DND-41 (cell line): ENCODE measurements around the gene SLCO6A1.

Experiments used
- EZH2 ChIP-seq: IDR thresholded peaks from 3 replicates; pipeline ENCODE4 v1.6.1; 2012; ENCODE audit warnings: borderline replicate concordance, low read depth, mild to moderate bottlenecking, moderate library complexity, low read length, inconsistent platforms; ENCODE audit not compliant: severe bottlenecking
- TF ChIP-seq, protein P1 (sequence below): IDR thresholded peaks from 2 replicates; pipeline ENCODE4 v1.5.1; 2012; ENCODE audit warnings: borderline replicate concordance, low read length, moderate library complexity, mild to moderate bottlenecking; ENCODE audit not compliant: poor library complexity, severe bottlenecking; ENCODE audit errors: extremely low read depth

DNA sequence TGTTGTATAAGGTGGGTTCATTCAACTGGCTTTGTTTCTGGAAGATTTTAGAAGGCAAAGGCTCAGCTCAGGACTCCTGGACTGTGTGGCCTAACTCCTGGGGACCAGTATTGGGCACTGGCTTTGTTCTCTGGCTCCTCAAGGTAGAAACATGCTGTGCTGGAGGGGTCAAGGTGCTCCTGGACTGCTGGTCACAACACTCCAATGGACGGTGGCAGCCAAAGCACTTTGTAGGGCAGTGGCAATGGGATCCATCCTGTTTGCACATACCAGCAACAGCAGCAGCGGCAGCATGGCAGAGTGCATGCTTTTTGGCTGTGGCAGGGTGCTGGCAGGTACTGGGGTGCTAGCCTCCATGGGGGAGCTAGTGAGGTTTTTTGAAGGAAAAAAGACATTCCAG, 65.3 kb downstream of the SLCO6A1 start:
- no peak for TF ChIP-seq EZH2
- TF ChIP-seq, protein P1, sequence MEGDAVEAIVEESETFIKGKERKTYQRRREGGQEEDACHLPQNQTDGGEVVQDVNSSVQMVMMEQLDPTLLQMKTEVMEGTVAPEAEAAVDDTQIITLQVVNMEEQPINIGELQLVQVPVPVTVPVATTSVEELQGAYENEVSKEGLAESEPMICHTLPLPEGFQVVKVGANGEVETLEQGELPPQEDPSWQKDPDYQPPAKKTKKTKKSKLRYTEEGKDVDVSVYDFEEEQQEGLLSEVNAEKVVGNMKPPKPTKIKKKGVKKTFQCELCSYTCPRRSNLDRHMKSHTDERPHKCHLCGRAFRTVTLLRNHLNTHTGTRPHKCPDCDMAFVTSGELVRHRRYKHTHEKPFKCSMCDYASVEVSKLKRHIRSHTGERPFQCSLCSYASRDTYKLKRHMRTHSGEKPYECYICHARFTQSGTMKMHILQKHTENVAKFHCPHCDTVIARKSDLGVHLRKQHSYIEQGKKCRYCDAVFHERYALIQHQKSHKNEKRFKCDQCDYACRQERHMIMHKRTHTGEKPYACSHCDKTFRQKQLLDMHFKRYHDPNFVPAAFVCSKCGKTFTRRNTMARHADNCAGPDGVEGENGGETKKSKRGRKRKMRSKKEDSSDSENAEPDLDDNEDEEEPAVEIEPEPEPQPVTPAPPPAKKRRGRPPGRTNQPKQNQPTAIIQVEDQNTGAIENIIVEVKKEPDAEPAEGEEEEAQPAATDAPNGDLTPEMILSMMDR, result no peak
